Nephron (organoid): ENCODE results near the gene DLL3.

Source experiments
- H3K27ac Mint-ChIP-seq, 3 experiments: 2 replicates each; pipeline ENCODE4 v1.8.0; 2020; ENCODE audit warnings: mixed read lengths in 3 of 3, mild to moderate bottlenecking in 2 of 3, moderate library complexity in 1 of 3
- H3K27me3 Mint-ChIP-seq: 2 replicates; pipeline ENCODE4 v1.8.0; 2021; ENCODE audit warnings: low read depth, mild to moderate bottlenecking, moderate library complexity, mixed read lengths
- H3K36me3 Mint-ChIP-seq: 2 replicates; pipeline ENCODE4 v1.8.0; 2020; ENCODE audit warnings: low read depth, mixed read lengths
- H3K4me1 Mint-ChIP-seq: 2 replicates; pipeline ENCODE4 v1.8.0; 2020; ENCODE audit warnings: mixed read lengths
- H3K4me3 Mint-ChIP-seq, 3 experiments: 2 replicates each; pipeline ENCODE4 v1.8.0; 2020; ENCODE audit warnings: mild to moderate bottlenecking in 3 of 3, mixed read lengths in 3 of 3, moderate library complexity in 2 of 3
- H3K9me3 Mint-ChIP-seq: 2 replicates; pipeline ENCODE4 v1.8.0; 2020; ENCODE audit warnings: mixed read lengths
- TF ChIP-seq, protein P1 (sequence below), 3 experiments: fragments of 200-600 bp; sonication (generic); IDR thresholded peaks; one replicate each; pipeline ENCODE4 v1.5.0; 2021; ENCODE audit warnings: antibody characterized with exemption in 3 of 3; ENCODE audit not compliant: unreplicated experiment in 3 of 3

DLL3 gene

DNA sequence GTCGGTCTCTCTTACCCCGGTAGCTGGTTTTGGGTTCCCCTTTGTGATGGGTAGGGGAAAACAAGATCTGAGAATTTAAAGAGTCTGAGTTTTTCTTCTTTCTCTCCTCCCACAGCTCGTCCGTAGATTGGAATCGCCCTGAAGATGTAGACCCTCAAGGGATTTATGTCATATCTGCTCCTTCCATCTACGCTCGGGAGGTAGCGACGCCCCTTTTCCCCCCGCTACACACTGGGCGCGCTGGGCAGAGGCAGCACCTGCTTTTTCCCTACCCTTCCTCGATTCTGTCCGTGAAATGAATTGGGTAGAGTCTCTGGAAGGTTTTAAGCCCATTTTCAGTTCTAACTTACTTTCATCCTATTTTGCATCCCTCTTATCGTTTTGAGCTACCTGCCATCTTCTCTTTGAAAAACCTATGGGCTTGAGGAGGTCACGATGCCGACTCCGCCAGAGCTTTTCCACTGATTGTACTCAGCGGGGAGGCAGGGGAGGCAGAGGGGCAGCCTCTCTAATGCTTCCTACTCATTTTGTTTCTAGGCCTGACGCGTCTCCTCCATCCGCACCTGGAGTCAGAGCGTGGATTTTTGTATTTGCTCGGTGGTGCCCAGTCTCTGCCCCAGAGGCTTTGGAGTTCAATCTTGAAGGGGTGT is 9.1 kb downstream of the DLL3 start:
- peak overlapping the region; percentile 73 to 83 (median 82) for H3K4me3 Mint-ChIP-seq
- H3K27me3 Mint-ChIP-seq, result peaks cover 70% of the 10 kb centered on the region
- H3K4me1 Mint-ChIP-seq, result peaks cover 6% of the 10 kb centered on the region
- TF ChIP-seq, protein P1, sequence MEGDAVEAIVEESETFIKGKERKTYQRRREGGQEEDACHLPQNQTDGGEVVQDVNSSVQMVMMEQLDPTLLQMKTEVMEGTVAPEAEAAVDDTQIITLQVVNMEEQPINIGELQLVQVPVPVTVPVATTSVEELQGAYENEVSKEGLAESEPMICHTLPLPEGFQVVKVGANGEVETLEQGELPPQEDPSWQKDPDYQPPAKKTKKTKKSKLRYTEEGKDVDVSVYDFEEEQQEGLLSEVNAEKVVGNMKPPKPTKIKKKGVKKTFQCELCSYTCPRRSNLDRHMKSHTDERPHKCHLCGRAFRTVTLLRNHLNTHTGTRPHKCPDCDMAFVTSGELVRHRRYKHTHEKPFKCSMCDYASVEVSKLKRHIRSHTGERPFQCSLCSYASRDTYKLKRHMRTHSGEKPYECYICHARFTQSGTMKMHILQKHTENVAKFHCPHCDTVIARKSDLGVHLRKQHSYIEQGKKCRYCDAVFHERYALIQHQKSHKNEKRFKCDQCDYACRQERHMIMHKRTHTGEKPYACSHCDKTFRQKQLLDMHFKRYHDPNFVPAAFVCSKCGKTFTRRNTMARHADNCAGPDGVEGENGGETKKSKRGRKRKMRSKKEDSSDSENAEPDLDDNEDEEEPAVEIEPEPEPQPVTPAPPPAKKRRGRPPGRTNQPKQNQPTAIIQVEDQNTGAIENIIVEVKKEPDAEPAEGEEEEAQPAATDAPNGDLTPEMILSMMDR (IDR thresholded peaks at IDR 0.05; ENCODE audit: unreplicated experiment in 3 of 3), result no peak
- no peaks in the 10 kb centered on the region for H3K9me3 Mint-ChIP-seq
- H3K27ac Mint-ChIP-seq, result peak overlapping the region in 1 of 3 experiments; percentile 24
- H3K36me3 Mint-ChIP-seq, result no peaks in the 10 kb centered on the region

DNA sequence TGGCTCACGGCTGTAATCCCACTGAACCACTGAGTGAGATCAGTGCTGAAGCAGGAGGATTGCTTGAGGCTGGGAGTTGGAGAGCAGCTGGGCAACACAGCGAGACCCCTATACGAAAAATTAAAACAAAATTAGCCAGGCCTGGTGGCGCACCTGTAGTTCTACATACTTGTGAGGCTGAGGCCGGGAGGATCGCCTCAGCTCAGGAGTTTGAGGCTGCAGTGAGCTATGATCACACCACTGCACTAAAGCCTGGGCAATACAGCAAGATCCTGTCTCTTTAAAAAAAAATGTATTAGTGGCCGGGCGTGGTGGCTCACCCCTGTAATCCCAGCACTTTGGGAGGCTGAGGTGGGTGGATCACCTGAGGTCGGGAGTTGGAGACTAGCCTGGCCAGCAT is 9.9 kb downstream of the DLL3 start:
- TF ChIP-seq, protein P1 (IDR thresholded peaks at IDR 0.05; ENCODE audit: unreplicated experiment in 3 of 3), result no peak
- H3K9me3 Mint-ChIP-seq, result no peaks in the 10 kb centered on the region
- peak overlapping the region in 2 of 3 experiments; percentile 14 to 73 for H3K4me3 Mint-ChIP-seq
- peaks cover 70% of the 10 kb centered on the region for H3K27me3 Mint-ChIP-seq
- H3K27ac Mint-ChIP-seq, result no peak overlapping the region
- H3K36me3 Mint-ChIP-seq, result no peaks in the 10 kb centered on the region
- H3K4me1 Mint-ChIP-seq, result peaks cover 6% of the 10 kb centered on the region

DNA sequence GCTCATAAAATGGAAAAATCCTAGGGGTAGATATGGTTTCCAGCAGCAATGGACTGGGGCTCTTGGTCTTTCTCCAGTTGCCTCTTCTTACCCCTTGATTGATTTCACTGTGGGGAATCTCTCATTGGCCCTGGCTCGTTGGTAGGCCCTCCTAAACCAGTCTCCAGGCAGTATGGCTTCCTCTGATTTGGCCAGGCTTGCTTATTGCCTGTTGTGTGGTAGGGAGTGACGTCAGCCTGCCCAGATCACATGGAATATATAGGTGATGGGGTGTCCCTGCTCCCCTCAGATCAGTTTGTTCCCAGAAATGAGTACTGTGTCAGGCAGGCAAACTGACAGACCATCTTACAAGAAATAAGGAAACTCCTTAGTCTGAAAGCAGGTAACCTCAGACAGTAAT is 10.5 kb downstream of the DLL3 start:
- no peak overlapping the region for H3K27ac Mint-ChIP-seq

DNA sequence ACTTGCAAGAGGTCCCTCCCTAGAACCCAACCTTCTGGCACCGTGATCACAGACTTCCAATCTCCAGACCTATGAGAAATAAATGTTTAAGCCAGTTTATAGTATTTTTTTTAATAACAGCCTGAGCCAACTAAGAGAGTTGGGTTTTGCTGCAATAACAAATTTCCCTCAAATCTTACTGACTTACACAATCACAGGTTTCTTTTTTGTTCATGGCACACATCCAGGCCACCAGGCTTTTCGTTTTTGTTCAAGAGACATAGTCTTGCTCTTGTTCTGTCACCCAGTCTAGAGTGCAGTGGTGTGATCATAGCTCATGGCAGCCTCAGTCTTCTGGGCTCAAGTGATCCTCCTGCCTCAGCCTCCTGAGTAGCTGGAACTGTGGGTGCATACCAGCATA is 14.2 kb downstream of the DLL3 start:
- Mint-ChIP-seq H3K36me3 (no peaks in the 10 kb centered on the region), H3K4me3 (no peak overlapping the region), H3K9me3 (no peaks in the 10 kb centered on the region), H3K27me3 (peaks cover 76% of the 10 kb centered on the region), H3K27ac (no peak overlapping the region), H3K4me1 (peaks cover 2% of the 10 kb centered on the region)
- TF ChIP-seq, protein P1 (IDR thresholded peaks at IDR 0.05; ENCODE audit: unreplicated experiment in 3 of 3), result no peak

More for the DNA sequence above, 10.5 kb downstream of the DLL3 start:
- peaks cover 6% of the 10 kb centered on the region for H3K4me1 Mint-ChIP-seq
- no peaks in the 10 kb centered on the region for H3K36me3 Mint-ChIP-seq
- peaks cover 70% of the 10 kb centered on the region for H3K27me3 Mint-ChIP-seq
- peak overlapping the region; percentile 15 to 60 (median 31) for H3K4me3 Mint-ChIP-seq
- no peaks in the 10 kb centered on the region for H3K9me3 Mint-ChIP-seq
- TF ChIP-seq, protein P1 (IDR thresholded peaks at IDR 0.05; ENCODE audit: unreplicated experiment in 3 of 3), result no peak

DNA sequence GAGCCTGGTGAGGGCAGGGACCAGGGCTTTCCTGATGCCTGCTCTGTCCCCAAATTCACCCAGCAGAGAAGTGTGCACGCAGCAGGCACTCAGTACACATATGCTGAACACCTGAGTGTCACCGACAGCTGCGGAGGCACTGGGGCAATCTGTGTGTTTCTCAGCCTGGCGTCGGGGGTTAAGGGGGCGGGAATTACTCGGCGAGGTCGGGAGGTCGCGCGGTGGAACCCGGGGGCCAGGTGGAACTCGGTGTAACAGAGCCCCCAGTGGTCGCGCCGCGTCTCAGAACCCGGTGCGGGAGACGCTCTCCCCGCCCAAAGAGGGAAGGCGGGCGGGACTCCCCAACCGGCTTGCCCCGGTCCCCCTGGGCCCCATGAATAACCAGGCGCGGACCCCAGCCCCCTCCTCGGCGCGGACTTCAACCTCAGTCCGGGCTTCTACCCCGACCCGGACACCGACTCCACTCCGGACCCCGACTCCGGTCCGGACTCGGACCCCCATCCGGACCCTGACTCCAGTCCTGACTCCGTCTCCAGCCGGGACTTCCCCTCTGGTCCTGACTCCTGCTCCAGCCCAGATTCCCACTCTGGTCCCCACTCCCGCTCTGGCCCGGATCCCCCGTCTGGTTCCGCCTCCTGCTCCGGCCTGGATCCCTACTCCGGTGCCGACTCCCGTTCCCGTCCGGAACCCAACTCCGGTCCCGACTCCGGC is 16.2 kb downstream of the DLL3 start, which contains the start of gene SELENOV:
TSS of gene SELENOV (plus strand) at position 300 of the 711 bp plus-strand sequence. CDS start at position 374, 74 bp downstream.
- H3K4me3 Mint-ChIP-seq, result peak within 1 kb of the TSS; percentile 83 to 87 (median 84)
- no peaks in the 10 kb centered on the region for H3K36me3 Mint-ChIP-seq
- peak within 1 kb of the TSS in 2 of 3 experiments; percentile 38 to 48 for H3K27ac Mint-ChIP-seq
- TF ChIP-seq, protein P1 (IDR thresholded peaks at IDR 0.05; ENCODE audit: unreplicated experiment in 3 of 3), result no peak
- no peaks in the 10 kb centered on the region for H3K9me3 Mint-ChIP-seq
- H3K27me3 Mint-ChIP-seq, result peaks cover 71% of the 10 kb centered on the region
- no peaks in the 10 kb centered on the region for H3K4me1 Mint-ChIP-seq
